ENCODE measurements around the gene COQ5. TPM values are rescaled to one million over a fixed set of nuclear protein-coding genes. Genes with fewer than 3 reads are reported as not detected.

COQ5 gene
- total RNA-seq, 1 experiment from 2014 or later = 41.2 TPM

GRCh38 chr12:120490833-120491512 lies 38.0 kb downstream of the COQ5 start:
- DNase-seq = no peak
- Histone ChIP-seq H3K4me3 (ENCODE audit: low read length) (no peak overlapping the region), H3K27me3 (ENCODE audit: low read length) (no peaks in the 10 kb centered on the region), H3K9me3 (ENCODE audit: low read length) (no peaks in the 10 kb centered on the region), H3K9ac (ENCODE audit: low read length) (no peak overlapping the region), H3F3A (ENCODE audit: low read length, unreplicated experiment) (no peaks in the 10 kb centered on the region), H2AFZ (ENCODE audit: low read length) (no peak overlapping the region), H3K9me2 (replicated peaks; ENCODE audit: low read length) (no peaks in the 10 kb centered on the region), H3K36me3 (ENCODE audit: low read depth, low read length) (no peaks in the 10 kb centered on the region), H3K4me1 (ENCODE audit: insufficient read depth, low read length) (peaks cover 22% of the 10 kb centered on the region), H3K79me2 (ENCODE audit: low read length) (peaks cover 13% of the 10 kb centered on the region), H3K4me2 (ENCODE audit: low read length) (no peak overlapping the region), H4K20me1 (ENCODE audit: low read length) (no peaks in the 10 kb centered on the region), H3K27ac (ENCODE audit: low read length) (no peak overlapping the region)
- intact Hi-C loops (cut with micrococcal nuclease) = no loop called here
- POLR2A ChIA-PET (ENCODE audit: unreplicated experiment) = no interaction called here
- ATAC-seq = no peak
- BruUV-seq (replicated peaks) = no TSS peak
- CTCF ChIA-PET = interaction anchor here (0.6 kb wide), 1 partner anchor 103 kb away, joined by 3 read pairs; no protein-coding TSS in a partner anchor
- TF ChIP-seq EZH2 (IDR thresholded peaks at IDR 0.05; ENCODE audit: low read length, unreplicated experiment) (no peak), EZH2phosphoT487 (IDR thresholded peaks at IDR 0.05; ENCODE audit: borderline replicate concordance, low read length) (no peak), CTCF (conservative IDR thresholded peaks at IDR 0.05; ENCODE audit: low read depth, low read length) (no peak)

GRCh38 chr12:120490325-120490724 lies 38.6 kb downstream of the COQ5 start:
- Histone ChIP-seq H3K4me3 (ENCODE audit: low read length) (no peak overlapping the region), H2AFZ (ENCODE audit: low read length) (no peak overlapping the region), H3K27me3 (ENCODE audit: low read length) (no peaks in the 10 kb centered on the region), H3K9ac (ENCODE audit: low read length) (no peak overlapping the region), H3K27ac (ENCODE audit: low read length) (no peak overlapping the region), H3K4me2 (ENCODE audit: low read length) (no peak overlapping the region), H3K9me2 (replicated peaks; ENCODE audit: low read length) (no peaks in the 10 kb centered on the region), H3F3A (ENCODE audit: low read length, unreplicated experiment) (no peaks in the 10 kb centered on the region), H3K4me1 (ENCODE audit: insufficient read depth, low read length) (peaks cover 21% of the 10 kb centered on the region), H3K9me3 (ENCODE audit: low read length) (no peaks in the 10 kb centered on the region), H3K79me2 (ENCODE audit: low read length) (peaks cover 10% of the 10 kb centered on the region), H4K20me1 (ENCODE audit: low read length) (no peaks in the 10 kb centered on the region), H3K36me3 (ENCODE audit: low read depth, low read length) (no peaks in the 10 kb centered on the region)
- ChIA-PET POLR2A (ENCODE audit: unreplicated experiment) (no interaction called here), CTCF (no interaction called here)
- TF ChIP-seq EZH2phosphoT487 (IDR thresholded peaks at IDR 0.05; ENCODE audit: borderline replicate concordance, low read length) = no peak
- TF ChIP-seq CTCF (conservative IDR thresholded peaks at IDR 0.05; ENCODE audit: low read depth, low read length) = no peak
- TF ChIP-seq EZH2 (IDR thresholded peaks at IDR 0.05; ENCODE audit: low read length, unreplicated experiment) = no peak
- DNase-seq (no peak), ATAC-seq (no peak)
- BruUV-seq (replicated peaks) = no TSS peak
- intact Hi-C loops (cut with micrococcal nuclease) = no loop called here

GRCh38 chr12:120489018-120489417 lies 39.9 kb downstream of the COQ5 start:
- peak; percentile 96 for ATAC-seq
- peaks cover 13% of the 10 kb centered on the region for H3K4me1 ChIP-seq (ENCODE audit: insufficient read depth, low read length)
- H3K4me3 ChIP-seq (ENCODE audit: low read length) = no peak overlapping the region
- H3K36me3 ChIP-seq (ENCODE audit: low read depth, low read length) = no peaks in the 10 kb centered on the region
- intact Hi-C loops (cut with micrococcal nuclease) = loop anchor here (1.0 kb wide), 1 partner anchor 15 kb away; no protein-coding TSS in a partner anchor
- no peak overlapping the region for H2AFZ ChIP-seq (ENCODE audit: low read length)
- no peaks in the 10 kb centered on the region for H3K27me3 ChIP-seq (ENCODE audit: low read length)
- CTCF ChIA-PET = interaction anchor here (0.8 kb wide), 1 partner anchor 19 kb away, joined by 4 read pairs; no protein-coding TSS in a partner anchor
- no peaks in the 10 kb centered on the region for H4K20me1 ChIP-seq (ENCODE audit: low read length)
- H3K4me2 ChIP-seq (ENCODE audit: low read length) = peak overlapping the region; percentile 17; the same call in 1 of the 2 replicates
- no peaks in the 10 kb centered on the region for H3K9me2 ChIP-seq (replicated peaks; ENCODE audit: low read length)
- H3F3A ChIP-seq (ENCODE audit: low read length, unreplicated experiment) = no peaks in the 10 kb centered on the region
- no peaks in the 10 kb centered on the region for H3K79me2 ChIP-seq (ENCODE audit: low read length)
- peak; percentile 82 for DNase-seq
- POLR2A ChIA-PET (ENCODE audit: unreplicated experiment) = interaction anchor here (0.6 kb wide), 2 partner anchors 28 to 196 kb away, joined by 3 to 7 read pairs; partner anchors contain the start of gene RNU4-1
- BruUV-seq (replicated peaks) = no TSS peak
- no peaks in the 10 kb centered on the region for H3K9me3 ChIP-seq (ENCODE audit: low read length)
- no peak overlapping the region for H3K9ac ChIP-seq (ENCODE audit: low read length)
- no peak for TF ChIP-seq EZH2 (IDR thresholded peaks at IDR 0.05; ENCODE audit: low read length, unreplicated experiment)
- H3K27ac ChIP-seq (ENCODE audit: low read length) = no peak overlapping the region

All from PC-3 (cell line).